COLO668 (cell line): ENCODE measurements around the gene SMARCA1.
A peak's percentile ranks its signal among the peaks of the same experiment; 100 is the strongest.
"Not testable (repeated sequence)": the region's sequence is repeated elsewhere in the genome, so short reads cannot be mapped to it uniquely, and the experiment has no call there.

Source experiments
- DNase-seq: peaks from one replicate; lab custom pipeline; 2025; ENCODE audit not compliant: unreplicated experiment; lab: John Stamatoyannopoulos, UW

Gene SMARCA1, protein sequence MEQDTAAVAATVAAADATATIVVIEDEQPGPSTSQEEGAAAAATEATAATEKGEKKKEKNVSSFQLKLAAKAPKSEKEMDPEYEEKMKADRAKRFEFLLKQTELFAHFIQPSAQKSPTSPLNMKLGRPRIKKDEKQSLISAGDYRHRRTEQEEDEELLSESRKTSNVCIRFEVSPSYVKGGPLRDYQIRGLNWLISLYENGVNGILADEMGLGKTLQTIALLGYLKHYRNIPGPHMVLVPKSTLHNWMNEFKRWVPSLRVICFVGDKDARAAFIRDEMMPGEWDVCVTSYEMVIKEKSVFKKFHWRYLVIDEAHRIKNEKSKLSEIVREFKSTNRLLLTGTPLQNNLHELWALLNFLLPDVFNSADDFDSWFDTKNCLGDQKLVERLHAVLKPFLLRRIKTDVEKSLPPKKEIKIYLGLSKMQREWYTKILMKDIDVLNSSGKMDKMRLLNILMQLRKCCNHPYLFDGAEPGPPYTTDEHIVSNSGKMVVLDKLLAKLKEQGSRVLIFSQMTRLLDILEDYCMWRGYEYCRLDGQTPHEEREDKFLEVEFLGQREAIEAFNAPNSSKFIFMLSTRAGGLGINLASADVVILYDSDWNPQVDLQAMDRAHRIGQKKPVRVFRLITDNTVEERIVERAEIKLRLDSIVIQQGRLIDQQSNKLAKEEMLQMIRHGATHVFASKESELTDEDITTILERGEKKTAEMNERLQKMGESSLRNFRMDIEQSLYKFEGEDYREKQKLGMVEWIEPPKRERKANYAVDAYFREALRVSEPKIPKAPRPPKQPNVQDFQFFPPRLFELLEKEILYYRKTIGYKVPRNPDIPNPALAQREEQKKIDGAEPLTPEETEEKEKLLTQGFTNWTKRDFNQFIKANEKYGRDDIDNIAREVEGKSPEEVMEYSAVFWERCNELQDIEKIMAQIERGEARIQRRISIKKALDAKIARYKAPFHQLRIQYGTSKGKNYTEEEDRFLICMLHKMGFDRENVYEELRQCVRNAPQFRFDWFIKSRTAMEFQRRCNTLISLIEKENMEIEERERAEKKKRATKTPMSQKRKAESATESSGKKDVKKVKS

DNA sequence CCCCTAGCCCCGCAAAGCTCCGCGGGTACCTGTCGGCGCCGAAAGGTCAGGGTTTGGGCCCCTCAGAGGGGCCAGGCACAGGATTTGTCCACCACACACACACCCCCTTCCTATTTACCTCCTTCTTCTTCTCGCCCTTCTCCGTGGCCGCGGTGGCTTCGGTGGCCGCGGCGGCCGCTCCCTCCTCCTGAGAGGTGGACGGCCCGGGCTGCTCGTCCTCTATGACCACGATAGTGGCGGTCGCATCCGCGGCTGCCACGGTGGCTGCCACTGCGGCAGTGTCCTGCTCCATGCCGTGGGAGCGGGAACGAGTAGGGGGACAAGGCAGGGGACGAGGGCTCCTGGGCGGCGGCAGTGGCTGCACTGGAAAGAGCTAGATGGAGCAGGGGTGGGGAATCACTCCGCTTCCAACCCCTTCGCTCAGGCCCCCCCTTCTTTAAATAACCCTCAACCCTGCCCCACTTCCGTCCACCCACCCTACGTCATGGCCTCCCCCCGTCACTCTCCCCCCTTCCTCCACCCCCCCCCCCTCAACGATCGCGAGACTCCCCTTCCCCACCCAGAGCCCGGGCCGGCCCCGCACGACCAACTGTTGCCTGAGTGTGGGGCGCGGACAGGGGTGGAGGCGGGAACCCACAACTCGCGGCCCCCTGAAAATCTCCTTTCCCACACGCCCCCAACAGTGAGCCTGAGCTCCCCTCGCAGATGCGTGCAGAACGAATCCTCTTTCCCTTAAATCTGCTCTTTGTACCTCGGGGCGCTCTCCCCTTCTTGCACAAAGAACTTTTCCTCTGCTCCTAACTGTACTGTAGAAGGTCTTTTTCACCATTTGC lies at the start of gene SMARCA1:
TSS of gene SMARCA1 (minus strand) at position 412 of the 833 bp plus-strand sequence. CDS start at position 292, 120 bp downstream.
- peak; percentile 18 for DNase-seq

- DNase-seq, result no peak
Observed at GRCh38 chrX:129572422-129572821, 49.1 kb upstream of the SMARCA1 start.

DNA sequence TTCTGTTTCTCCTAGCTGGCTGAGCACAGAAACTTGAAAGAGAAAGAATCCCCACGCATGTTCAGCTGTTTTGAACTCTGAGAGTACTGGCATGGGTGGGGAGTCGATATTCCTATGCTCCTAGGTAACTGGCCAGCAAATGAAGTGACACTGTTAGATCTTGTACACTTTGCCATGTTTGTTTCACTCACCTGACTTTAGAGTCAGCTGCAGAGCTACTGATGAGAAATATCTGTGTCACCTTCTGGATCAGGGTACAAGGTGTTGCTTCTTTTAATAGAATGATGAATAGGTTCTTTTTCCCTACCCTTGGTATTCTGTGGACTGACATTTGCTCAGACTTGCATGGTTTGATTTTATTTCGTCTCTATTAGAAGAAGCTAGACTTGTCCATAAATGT lies 45.1 kb upstream of the SMARCA1 start:
- DNase-seq, result no peak

- no peak for DNase-seq
Observed at GRCh38 chrX:129566073-129566472, 42.8 kb upstream of the SMARCA1 start.

DNA sequence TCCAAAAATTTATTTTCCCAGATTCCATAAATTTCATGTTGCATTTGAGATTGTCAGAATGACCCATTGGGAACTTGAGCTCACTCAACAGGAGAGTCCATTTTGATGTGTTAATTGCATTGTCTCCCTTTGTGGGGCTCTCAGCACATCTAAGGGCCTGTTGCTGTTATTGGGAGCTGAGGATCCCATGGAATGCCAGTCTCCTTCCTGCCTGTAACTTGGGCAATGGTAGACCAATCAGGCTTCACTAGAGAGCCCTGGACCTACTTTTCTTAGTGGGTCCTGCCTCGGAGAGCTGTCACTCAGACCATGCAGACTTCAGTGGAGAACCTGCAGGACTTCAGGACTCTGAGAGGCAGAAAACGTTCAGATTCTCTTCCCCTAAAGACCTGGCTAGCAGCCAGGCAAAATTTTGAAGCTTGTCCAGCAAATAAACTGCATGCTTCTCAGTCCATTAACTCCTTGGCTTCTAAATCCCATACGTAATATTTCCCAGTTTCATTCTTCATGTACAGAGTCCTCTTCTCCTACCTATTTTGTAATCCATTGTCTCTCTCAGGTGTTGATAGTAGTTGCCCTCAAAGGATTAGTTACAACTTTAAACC lies 41.9 kb upstream of the SMARCA1 start:
- DNase-seq, result no peak

DNA sequence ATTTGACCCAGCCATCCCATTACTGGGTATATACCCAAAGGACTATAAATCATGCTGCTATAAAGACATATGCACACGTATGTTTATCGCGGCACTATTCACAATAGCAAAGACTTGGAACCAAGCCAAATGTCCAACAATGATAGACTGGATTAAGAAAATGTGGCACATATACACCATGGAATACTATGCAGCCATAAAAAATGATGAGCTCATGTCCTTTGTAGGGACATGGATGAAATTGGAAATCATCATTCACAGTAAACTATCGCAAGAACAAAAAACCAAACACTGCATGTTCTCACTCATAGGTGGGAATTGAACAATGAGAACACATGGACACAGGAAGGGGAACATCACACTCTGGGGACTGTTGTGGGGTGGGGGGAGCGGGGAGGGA lies 41.1 kb upstream of the SMARCA1 start:
- not testable (repeated sequence) for DNase-seq

- DNase-seq, result no peak
Observed at GRCh38 chrX:129561453-129561852, 38.2 kb upstream of the SMARCA1 start.

DNA sequence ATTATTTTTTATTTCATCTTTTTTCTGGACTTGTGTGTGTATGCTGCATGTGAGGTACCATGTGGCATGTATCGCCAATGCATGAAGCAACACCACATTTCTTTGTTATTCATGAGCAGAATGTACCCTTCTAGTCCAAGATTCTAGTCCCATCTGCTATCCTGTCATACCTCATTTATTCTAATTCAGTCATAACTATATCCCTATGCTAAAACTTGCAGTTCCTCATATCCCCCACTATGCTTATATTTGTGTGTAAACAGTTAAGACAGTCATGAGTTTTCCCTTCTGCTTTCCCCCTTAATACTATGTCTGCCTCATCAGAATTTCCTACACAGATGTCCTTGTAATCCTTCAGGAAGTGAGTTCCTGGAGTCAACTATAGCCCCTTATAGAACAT lies 36.5 kb upstream of the SMARCA1 start:
- no peak for DNase-seq

GRCh38 chrX:129557844-129558480 lies 34.7 kb upstream of the SMARCA1 start:
- DNase-seq, result no peak

DNA sequence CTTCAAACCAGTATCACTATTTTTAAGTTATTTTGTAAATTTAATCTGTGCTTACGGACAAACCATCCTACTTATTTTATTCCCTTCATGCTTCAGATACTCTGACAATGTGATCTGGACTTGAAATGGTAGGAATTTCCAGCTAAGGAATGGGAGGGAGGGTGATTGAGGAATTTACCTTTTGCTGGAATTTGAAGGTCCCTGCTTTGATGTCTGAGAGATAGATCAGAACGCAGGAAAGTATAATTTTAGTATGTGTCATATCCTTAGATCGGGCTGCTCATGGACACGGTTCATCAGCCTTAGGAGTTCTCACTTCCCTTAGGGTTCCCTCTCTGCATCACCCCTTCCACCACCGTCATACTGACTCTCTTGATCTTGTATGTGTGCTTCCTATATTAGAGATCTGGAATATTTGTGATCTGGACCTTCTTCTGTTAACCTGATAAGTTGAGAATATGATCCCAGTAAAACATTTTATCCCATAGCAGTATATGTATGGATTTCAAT lies 33.6 kb upstream of the SMARCA1 start:
- no peak for DNase-seq

- not testable (repeated sequence) for DNase-seq
Observed at GRCh38 chrX:129554816-129555215, 31.5 kb upstream of the SMARCA1 start.

GRCh38 chrX:129553619-129554288 lies 30.5 kb upstream of the SMARCA1 start:
- DNase-seq, result no peak

DNA sequence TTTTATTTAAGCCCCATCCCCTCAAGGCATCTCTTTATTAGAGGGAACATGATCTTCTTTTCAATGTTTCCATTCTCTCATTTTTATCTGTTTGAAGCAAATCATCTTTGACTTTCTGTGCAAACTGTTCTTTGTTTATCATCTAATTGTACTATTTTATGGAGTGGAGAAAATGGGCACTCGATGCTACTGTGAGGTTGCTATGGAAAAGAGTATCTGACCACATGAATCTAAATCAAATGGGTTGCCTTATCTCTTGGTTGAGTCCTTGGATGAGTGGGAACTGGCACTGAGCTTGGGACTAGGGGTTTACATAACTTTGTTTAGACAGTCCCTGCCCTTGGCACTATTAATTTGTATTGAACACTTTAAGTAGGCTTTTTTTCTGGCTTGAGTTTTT lies 25.8 kb upstream of the SMARCA1 start:
- no peak for DNase-seq

- no peak for DNase-seq
Observed at GRCh38 chrX:129545408-129545807, 22.1 kb upstream of the SMARCA1 start.

DNA sequence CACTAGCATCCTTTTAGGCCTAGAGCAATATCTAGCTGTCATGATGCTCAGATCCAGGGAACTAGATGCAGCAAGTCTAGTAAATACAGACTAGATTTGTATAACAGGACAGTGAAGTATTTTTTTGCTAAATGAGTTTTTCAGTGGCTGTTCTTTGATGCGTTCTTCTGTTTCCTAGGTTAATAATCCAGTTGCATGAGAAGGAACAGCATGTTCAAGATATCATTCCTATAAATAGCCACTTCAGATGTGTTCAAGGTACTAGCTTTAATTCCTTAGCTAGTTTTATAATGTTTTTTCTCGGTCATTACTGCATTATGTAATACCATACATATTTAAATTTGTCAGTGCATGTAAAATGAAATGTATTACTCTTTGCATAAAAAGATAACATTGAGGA lies 21.5 kb upstream of the SMARCA1 start:
- DNase-seq, result no peak

- DNase-seq, result peak; percentile 15
Observed at GRCh38 chrX:129540722-129541184, 17.5 kb upstream of the SMARCA1 start.

DNA sequence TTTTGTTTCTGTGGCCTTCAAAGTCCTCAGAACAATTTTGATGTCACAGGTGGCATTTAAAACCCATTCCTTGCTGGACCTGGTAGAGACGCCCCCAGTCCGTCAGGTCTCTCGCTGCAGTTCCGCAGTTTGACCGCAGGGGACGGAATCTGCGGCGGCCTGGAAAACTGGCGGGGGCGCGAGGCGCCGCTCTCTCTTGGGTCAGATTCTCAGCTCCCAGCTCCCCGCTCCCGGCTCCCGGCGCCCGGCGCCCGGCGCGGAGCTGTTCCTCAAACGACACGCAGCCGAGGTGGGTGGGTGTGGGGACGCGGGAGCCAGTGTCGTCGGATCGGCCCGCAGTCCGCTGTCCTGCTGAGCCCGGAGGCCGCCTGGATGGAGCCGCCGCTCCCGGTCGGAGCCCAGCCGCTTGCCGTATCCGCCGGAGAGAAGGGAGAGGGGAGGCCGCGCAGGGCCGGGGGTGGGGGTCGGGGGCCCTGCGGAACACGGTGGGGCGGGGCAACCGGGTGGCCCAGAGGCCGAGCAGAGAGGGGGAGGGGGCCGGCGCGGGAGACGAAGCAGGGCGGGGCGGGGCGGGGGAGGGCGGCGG lies 16.9 kb upstream of the SMARCA1 start, which contains the start of gene OCRL:
TSS of gene OCRL (plus strand) at position 192 of the 586 bp plus-strand sequence. CDS start at position 373, 181 bp downstream.
- peak; percentile 75 for DNase-seq

GRCh38 chrX:129534816-129535578 lies 11.7 kb upstream of the SMARCA1 start:
- no peak for DNase-seq
